SU-DHL-6 (cell line): Measurements from ENCODE around the gene EXOC3L4.

Experiments used
- H2AFZ ChIP-seq: fragments of 200-600 bp; sonication (generic); 2 replicates; pipeline ENCODE4 v1.6.1; 2014; ENCODE audit warnings: low read depth, mild to moderate bottlenecking, moderate library complexity, mixed read lengths, antibody characterized with exemption, low read length; ENCODE audit not compliant: severe bottlenecking
- H3F3A ChIP-seq: fragments of 200-600 bp; shearing (Covaris generic); 2 replicates; pipeline ENCODE4 v1.6.0; 2016; ENCODE audit warnings: antibody characterized with exemption, mild to moderate bottlenecking; ENCODE audit not compliant: insufficient read depth
- H3K27ac ChIP-seq: fragments of 200-600 bp; sonication (generic); 2 replicates; pipeline ENCODE4 v1.5.1; 2016; ENCODE audit warnings: low read depth, mild to moderate bottlenecking, low read length, moderate library complexity, mixed read lengths
- H3K27me3 ChIP-seq: fragments of 200-600 bp; sonication (generic), shearing (Covaris generic); 2 replicates; pipeline ENCODE4 v1.6.0; 2014; ENCODE audit warnings: mild to moderate bottlenecking, low read length
- H3K36me3 ChIP-seq: fragments of 200-600 bp; sonication (generic); 2 replicates; pipeline ENCODE4 v1.6.1; 2014; ENCODE audit warnings: mild to moderate bottlenecking, low read length, mixed read lengths
- H3K4me2 ChIP-seq: fragments of 300-600, 200-600 bp; shearing (Covaris generic), sonication (generic); 2 replicates; pipeline ENCODE4 v1.6.0; 2014; ENCODE audit warnings: low read length, low read depth, mild to moderate bottlenecking; ENCODE audit not compliant: poor library complexity, severe bottlenecking
- H3K4me3 ChIP-seq: fragments of 200-600 bp; sonication (generic); 2 replicates; pipeline ENCODE4 v1.5.1; 2014; ENCODE audit warnings: antibody characterized with exemption, low read length, mild to moderate bottlenecking, mixed read lengths; ENCODE audit not compliant: insufficient read depth, poor library complexity, severe bottlenecking
- H3K79me2 ChIP-seq: fragments of 200-600 bp; sonication (generic); 2 replicates; pipeline ENCODE4 v1.6.1; 2014; ENCODE audit warnings: mild to moderate bottlenecking, low read length, moderate library complexity; ENCODE audit not compliant: insufficient read depth
- H3K9ac ChIP-seq: fragments of 200-600 bp; sonication (generic); 2 replicates; pipeline ENCODE4 v1.7.0; 2014; ENCODE audit warnings: mild to moderate bottlenecking, low read length
- H3K9me2 ChIP-seq: fragments of 200-600 bp; sonication (generic); replicated peaks from 2 replicates; pipeline ENCODE4 v1.6.1; 2014; ENCODE audit warnings: low read length; ENCODE audit not compliant: insufficient read depth
- H3K9me3 ChIP-seq: fragments of 200-600 bp; sonication (generic); 2 replicates; pipeline ENCODE4 v1.6.1; 2014; ENCODE audit warnings: low read length, mixed read lengths; ENCODE audit not compliant: insufficient read depth
- H4K20me1 ChIP-seq: fragments of 200-600 bp; sonication (generic); 2 replicates; pipeline ENCODE4 v1.6.1; 2014; ENCODE audit warnings: low read depth, mild to moderate bottlenecking, antibody characterized with exemption, low read length, moderate library complexity, mixed read lengths
- CTCF ChIP-seq: fragments of 200-600 bp; sonication (generic); IDR thresholded peaks from one replicate; pipeline ENCODE4 v1.5.1; 2017; ENCODE audit warnings: antibody characterized with exemption, mild to moderate bottlenecking, low read length, moderate library complexity; ENCODE audit not compliant: insufficient read depth, poor library complexity, severe bottlenecking
- EZH2phosphoT487 ChIP-seq: fragments of 200-600 bp; sonication (generic), shearing (Covaris generic); conservative IDR thresholded peaks from 2 replicates; pipeline ENCODE4 v1.6.1; 2018; ENCODE audit warnings: mild to moderate bottlenecking, antibody characterized with exemption, low read length, moderate library complexity, mixed read lengths

Gene EXOC3L4

GRCh38 chr14:103099733-103100280 is 5.3 kb downstream of the EXOC3L4 start:
- Histone ChIP-seq H3K79me2 (no peaks in the 10 kb centered on the region), H3F3A (no peaks in the 10 kb centered on the region), H3K27ac (no peak overlapping the region), H4K20me1 (no peaks in the 10 kb centered on the region), H3K4me2 (no peak overlapping the region), H3K9ac (no peak overlapping the region), H3K9me2 (no peaks in the 10 kb centered on the region), H2AFZ (no peak overlapping the region), H3K27me3 (no peaks in the 10 kb centered on the region), H3K36me3 (no peaks in the 10 kb centered on the region), H3K4me3 (no peak overlapping the region), H3K9me3 (no peaks in the 10 kb centered on the region)
- TF ChIP-seq EZH2phosphoT487 (no peak), CTCF (no peak)

GRCh38 chr14:103100281-103101121 is 6.0 kb downstream of the EXOC3L4 start:
- no peaks in the 10 kb centered on the region for H3K9me3 ChIP-seq
- no peak overlapping the region for H3K9ac ChIP-seq
- H3K27ac ChIP-seq: no peak overlapping the region
- no peaks in the 10 kb centered on the region for H4K20me1 ChIP-seq
- no peaks in the 10 kb centered on the region for H3K79me2 ChIP-seq
- H3K36me3 ChIP-seq: no peaks in the 10 kb centered on the region
- no peak for TF ChIP-seq EZH2phosphoT487
- TF ChIP-seq CTCF: no peak
- H3K9me2 ChIP-seq: no peaks in the 10 kb centered on the region
- no peak overlapping the region for H3K4me2 ChIP-seq
- no peak overlapping the region for H2AFZ ChIP-seq
- H3F3A ChIP-seq: no peaks in the 10 kb centered on the region
- H3K4me3 ChIP-seq: no peak overlapping the region
- no peaks in the 10 kb centered on the region for H3K27me3 ChIP-seq

- Histone ChIP-seq H3K4me2 (no peak overlapping the region), H3K27ac (no peak overlapping the region), H3K79me2 (no peaks in the 10 kb centered on the region), H4K20me1 (no peaks in the 10 kb centered on the region), H3K9me3 (no peaks in the 10 kb centered on the region), H3K36me3 (no peaks in the 10 kb centered on the region), H3K27me3 (no peaks in the 10 kb centered on the region), H3K9ac (no peak overlapping the region), H3K9me2 (no peaks in the 10 kb centered on the region), H3K4me3 (no peak overlapping the region), H3F3A (no peaks in the 10 kb centered on the region), H2AFZ (no peak overlapping the region)
- TF ChIP-seq CTCF: no peak
- no peak for TF ChIP-seq EZH2phosphoT487
These were observed 6.9 kb downstream of the EXOC3L4 start for GRCh38 chr14:103101257-103101962.
